GM18861 (cell line): ENCODE results near the gene SRPX.

Experiments
- ATAC-seq: cut with Tn5 transposase; IDR thresholded peaks from one replicate; pipeline ENCODE4 v1.9.1; 2021; ENCODE audit not compliant: unreplicated experiment

The SRPX gene

GRCh38 chrX:38142610-38143009 is 78.1 kb downstream of the SRPX start:
- no peak for ATAC-seq

- no peak for ATAC-seq
Measured at GRCh38 chrX:38138900-38139299, 81.8 kb downstream of the SRPX start.

- no peak for ATAC-seq
Measured at GRCh38 chrX:38138157-38138891, 82.3 kb downstream of the SRPX start.

GRCh38 chrX:38129366-38129765 is 91.3 kb downstream of the SRPX start:
- ATAC-seq, result no peak

GRCh38 chrX:38127961-38128360 is 92.7 kb downstream of the SRPX start:
- no peak for ATAC-seq

GRCh38 chrX:38126179-38126578 is 94.5 kb downstream of the SRPX start:
- no peak for ATAC-seq

- no peak for ATAC-seq
Measured at GRCh38 chrX:38124000-38124399, 96.7 kb downstream of the SRPX start.

- no peak for ATAC-seq
Measured at GRCh38 chrX:38117485-38117884, 103.2 kb downstream of the SRPX start.

GRCh38 chrX:38116706-38117105 is 104.0 kb downstream of the SRPX start:
- ATAC-seq, result no peak

- ATAC-seq, result peak; percentile 81
Measured at GRCh38 chrX:38112566-38112965, 108.1 kb downstream of the SRPX start.

- no peak for ATAC-seq
Measured at GRCh38 chrX:38111196-38111595, 109.5 kb downstream of the SRPX start.

- ATAC-seq, result no peak
Measured at GRCh38 chrX:38110231-38110630, 110.4 kb downstream of the SRPX start.

GRCh38 chrX:38109042-38109898 is 111.4 kb downstream of the SRPX start:
- no peak for ATAC-seq

- ATAC-seq, result no peak
Measured at GRCh38 chrX:38108364-38108763, 112.3 kb downstream of the SRPX start.

- ATAC-seq, result no peak
Measured at GRCh38 chrX:38106991-38107655, 113.5 kb downstream of the SRPX start.

- no peak for ATAC-seq
Measured at GRCh38 chrX:38105216-38105725, 115.4 kb downstream of the SRPX start.

- peak; percentile 87 for ATAC-seq
Measured at GRCh38 chrX:38103857-38104812, 116.5 kb downstream of the SRPX start.

- no peak for ATAC-seq
Measured at GRCh38 chrX:38102875-38103274, 117.8 kb downstream of the SRPX start.

- ATAC-seq, result no peak
Measured at GRCh38 chrX:38102240-38102639, 118.4 kb downstream of the SRPX start.

- no peak for ATAC-seq
Measured at GRCh38 chrX:38099688-38100087, 121.0 kb downstream of the SRPX start.
